Stimulated activated CD4-positive, alpha-beta T cell treated with anti-CD3 and anti-CD28 coated beads, TNF-alpha, amount 100 ng/mL, for 48 hours (primary cell): ENCODE results near the gene TMEM9B.
A peak's percentile ranks its signal among the peaks of the same experiment; 100 is the strongest.

Source experiments
- DNase-seq, 3 donors: peaks; one replicate each; pipeline ENCODE4 v3.0.0-alpha.2; 2020; ENCODE audit warnings: low read depth in 3 of 3

The TMEM9B gene

GRCh38 chr11:8930456-8931175 lies 33.6 kb downstream of the TMEM9B start:
- DNase-seq: no peak

- no peak for DNase-seq
These were observed 35.1 kb downstream of the TMEM9B start for GRCh38 chr11:8928981-8929615.

- no peak for DNase-seq
These were observed 36.0 kb downstream of the TMEM9B start for GRCh38 chr11:8928205-8928604.

- no peak for DNase-seq
These were observed 37.0 kb downstream of the TMEM9B start for GRCh38 chr11:8927233-8927632.

DNA sequence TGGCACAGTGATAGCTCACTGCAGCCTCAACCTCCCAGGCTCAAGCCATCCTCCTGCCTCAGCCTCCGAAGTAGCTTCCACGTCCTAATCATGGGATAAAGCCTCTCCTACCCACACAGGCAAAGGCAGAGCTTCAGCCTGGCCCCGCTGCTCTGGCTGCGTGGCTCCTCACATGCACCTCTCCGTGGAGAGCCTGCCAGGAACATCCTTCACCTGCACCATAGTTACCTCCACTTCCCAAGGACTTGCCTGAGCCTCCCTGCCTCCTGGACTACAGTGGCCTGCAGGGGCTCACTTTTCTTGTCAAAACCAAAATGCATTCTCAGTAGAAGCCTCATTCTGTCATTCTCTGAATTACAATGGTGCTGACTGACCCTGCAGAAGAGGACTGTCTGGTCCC lies 38.0 kb downstream of the TMEM9B start:
- no peak for DNase-seq

DNA sequence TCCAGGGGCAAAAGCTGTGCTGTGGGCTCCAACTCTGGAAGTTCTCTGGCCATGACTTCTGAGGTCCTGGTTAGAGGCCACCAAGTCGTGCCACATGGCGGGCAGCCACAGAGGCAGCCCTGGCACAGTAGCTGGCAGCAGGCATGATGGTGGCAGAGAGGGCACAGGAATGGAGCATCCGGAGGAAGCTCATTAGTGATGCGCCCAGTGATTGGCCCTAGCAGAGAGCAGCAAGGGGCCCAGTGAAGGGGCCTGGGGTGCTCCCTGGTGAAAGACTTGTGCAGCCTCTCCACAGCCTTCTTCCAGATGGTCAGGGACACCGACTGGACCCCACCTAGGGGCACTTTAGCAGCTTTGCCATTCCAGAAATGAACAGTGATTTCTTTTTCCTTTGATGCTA lies 38.5 kb downstream of the TMEM9B start:
- no peak for DNase-seq

DNA sequence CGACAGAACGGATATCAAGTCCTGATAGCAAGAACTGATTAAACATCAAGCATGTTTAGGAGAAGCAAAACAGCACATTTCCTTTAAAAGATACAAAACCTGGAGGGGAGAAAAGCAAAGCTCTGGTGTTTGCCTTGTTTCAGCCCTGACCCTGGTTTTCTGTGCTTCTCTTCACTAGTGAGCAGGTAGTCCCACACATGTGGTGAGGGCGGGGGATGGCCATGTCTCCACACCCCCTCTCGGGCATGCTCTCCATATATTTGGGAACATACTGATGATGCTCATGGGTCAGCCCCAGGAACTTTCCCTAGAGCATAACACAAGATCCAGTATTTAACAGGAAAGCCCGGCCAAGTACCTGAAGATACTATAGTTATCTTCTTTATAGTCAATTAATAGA lies 41.6 kb downstream of the TMEM9B start:
- DNase-seq: no peak

- no peak for DNase-seq
These were observed 47.0 kb downstream of the TMEM9B start for GRCh38 chr11:8917157-8917825.

DNA sequence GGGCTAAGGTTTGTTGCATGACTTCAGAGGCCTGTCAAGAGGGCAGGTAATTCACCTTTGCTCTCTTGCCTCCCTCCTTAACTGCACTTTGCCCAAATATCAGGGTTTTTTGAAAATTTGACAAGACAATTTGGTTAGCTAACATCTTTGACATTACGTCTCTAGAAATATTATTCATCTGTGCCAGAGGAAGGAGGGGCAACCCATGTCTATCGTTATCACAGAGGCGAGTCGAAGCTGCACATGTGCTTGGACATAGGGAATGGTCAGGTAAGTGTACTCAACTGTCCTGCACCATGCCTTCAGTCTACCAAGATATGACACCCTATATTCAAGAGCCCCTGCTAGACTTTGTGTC lies 49.6 kb downstream of the TMEM9B start:
- DNase-seq: no peak

GRCh38 chr11:8913961-8914660 lies 50.1 kb downstream of the TMEM9B start:
- peak in 1 of 3 donors; percentile 20 for DNase-seq

DNA sequence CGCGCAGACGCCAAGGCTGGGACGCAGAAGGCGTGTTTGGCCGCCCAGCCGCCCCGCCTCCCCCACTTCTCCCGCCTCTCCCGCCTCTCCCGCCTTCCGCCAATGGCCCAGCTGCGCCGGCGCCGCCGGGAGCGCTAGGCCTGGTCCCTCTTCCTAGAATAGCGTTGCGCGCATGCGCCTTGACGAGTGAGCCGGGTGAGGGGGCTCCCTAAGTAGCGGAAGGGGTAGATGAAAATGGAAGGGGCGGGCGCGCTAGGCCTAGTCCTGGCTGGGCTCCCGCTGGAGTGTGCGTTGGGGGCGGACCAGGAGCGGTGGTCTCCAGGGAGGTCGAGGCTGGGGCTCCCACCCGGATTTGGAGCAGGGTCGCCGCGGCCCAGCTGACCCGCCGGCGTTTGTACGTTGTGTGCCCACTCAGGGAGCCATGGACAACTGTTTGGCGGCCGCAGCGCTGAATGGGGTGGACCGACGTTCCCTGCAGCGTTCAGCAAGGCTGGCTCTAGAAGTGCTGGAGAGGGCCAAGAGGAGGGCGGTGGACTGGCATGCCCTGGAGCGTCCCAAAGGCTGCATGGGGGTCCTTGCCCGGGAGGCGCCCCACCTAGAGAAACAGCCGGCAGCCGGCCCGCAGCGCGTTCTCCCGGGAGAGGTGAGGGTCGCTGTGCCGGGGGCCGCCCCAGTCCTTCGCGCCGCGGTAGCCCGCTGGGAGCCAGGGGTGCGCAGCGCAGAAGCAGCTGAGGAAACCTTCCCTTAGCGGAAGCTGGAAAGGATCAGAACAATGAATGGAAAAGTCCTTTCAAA lies 53.0 kb downstream of the TMEM9B start, which contains the start of gene AKIP1:
TSS of gene AKIP1 (plus strand) at position 161 of the 795 bp plus-strand sequence. CDS start at position 422, 261 bp downstream.
- DNase-seq: peak; percentile 75 to 83 (median 80)

- no peak for DNase-seq
These were observed 53.6 kb downstream of the TMEM9B start for GRCh38 chr11:8910649-8911026.

GRCh38 chr11:8908099-8908498 lies 56.1 kb downstream of the TMEM9B start:
- DNase-seq: no peak

DNA sequence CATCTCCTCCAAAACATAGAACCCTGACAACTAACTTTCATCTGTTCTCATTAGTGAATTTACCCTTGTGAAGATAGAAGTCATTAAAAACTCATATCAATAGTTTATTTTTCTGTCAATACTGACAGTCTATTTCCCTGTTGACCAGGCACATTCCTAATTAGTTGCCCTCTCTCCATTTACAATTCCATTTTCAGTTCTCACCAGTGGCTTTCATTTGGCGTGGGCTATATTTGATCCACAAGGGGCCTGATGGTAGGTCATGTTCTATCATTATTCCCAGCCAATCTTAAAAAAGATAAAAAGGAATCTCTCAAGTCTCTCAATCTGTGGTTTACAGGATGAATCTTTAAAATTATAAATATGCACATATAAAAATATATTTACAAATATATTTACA lies 57.1 kb downstream of the TMEM9B start:
- DNase-seq: no peak

GRCh38 chr11:8905528-8906165 lies 58.6 kb downstream of the TMEM9B start:
- no peak for DNase-seq

- no peak for DNase-seq
These were observed 65.0 kb downstream of the TMEM9B start for GRCh38 chr11:8899119-8899753.
